GM12891 (cell line): ENCODE measurements around the gene PTPRR.

Experiments used
- POLR2A ChIP-seq: IDR thresholded peaks from 2 replicates; pipeline ENCODE4 v1.6.1; 2011; ENCODE audit warnings: low read depth, low read length, control low read depth
- POLR2AphosphoS5 ChIP-seq: IDR thresholded peaks from 2 replicates; pipeline ENCODE4 v1.6.1; 2011; ENCODE audit warnings: low read depth, low read length, control low read depth
- POU2F2 ChIP-seq: IDR thresholded peaks from 2 replicates; pipeline ENCODE4 v1.6.1; 2011; ENCODE audit warnings: low read depth, mild to moderate bottlenecking, control low read depth, low read length, moderate library complexity
- SPI1 ChIP-seq: IDR thresholded peaks from 2 replicates; pipeline ENCODE4 v1.6.1; 2011; ENCODE audit warnings: low read depth, low read length, control low read depth
- TAF1 ChIP-seq: IDR thresholded peaks from 2 replicates; pipeline ENCODE4 v1.6.1; 2011; ENCODE audit warnings: low read depth, low read length, control low read depth

DNA sequence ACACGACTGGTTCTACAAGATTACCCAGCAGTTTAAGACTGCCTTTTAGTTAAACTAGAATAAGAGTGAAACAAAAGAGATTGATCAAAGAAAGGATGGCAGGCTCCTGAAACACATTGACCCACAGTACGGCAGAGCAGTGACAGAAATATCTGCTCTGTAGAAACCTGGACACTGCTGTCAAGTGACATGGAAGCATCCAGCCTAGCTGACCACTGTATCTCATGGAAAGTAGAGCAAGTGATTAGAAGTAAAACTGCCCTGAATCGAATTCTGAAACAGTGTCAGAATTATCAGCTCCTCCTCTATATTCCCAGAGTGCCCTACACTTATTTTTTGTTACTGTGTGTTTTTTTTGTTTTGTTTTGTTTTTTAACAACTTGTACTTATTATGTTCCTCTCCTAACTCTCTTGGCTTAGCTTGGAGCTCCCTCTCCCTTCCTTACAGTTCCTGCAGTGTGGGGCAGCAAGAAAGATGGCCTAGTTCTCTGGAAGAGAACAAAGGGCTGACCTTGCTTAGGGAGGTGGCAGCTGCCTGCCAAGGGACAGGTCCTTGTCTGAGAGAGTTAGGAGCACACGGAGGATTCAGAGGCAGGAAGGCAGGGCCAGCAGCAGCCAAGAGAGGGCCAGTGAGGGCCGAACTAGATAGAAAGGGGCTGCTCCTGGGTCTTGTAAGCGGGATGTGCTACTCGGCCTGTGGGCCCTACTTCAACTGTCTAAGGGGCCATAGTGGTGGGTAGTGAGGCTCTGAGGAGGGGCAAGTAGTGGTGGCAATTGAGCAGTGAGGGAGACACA lies 97.2 kb downstream of the PTPRR start:
- TF ChIP-seq POLR2A: no peak
- TF ChIP-seq TAF1: no peak
- TF ChIP-seq SPI1: no peak
- no peak for TF ChIP-seq POLR2AphosphoS5
- no peak for TF ChIP-seq POU2F2
